GM12801 (cell line): Measurements from ENCODE around the gene FGF9.

Experiments
- CTCF ChIP-seq: IDR thresholded peaks from one replicate; pipeline ENCODE4 v1.5.1; 2011; ENCODE audit warnings: control low read depth; ENCODE audit not compliant: insufficient read length; ENCODE audit errors: extremely low read depth

FGF9 gene

GRCh38 chr13:21745307-21745706 lies 74.4 kb downstream of the FGF9 start:
- TF ChIP-seq CTCF = no peak

- no peak for TF ChIP-seq CTCF
These were observed 76.6 kb downstream of the FGF9 start for GRCh38 chr13:21747456-21747855.

DNA sequence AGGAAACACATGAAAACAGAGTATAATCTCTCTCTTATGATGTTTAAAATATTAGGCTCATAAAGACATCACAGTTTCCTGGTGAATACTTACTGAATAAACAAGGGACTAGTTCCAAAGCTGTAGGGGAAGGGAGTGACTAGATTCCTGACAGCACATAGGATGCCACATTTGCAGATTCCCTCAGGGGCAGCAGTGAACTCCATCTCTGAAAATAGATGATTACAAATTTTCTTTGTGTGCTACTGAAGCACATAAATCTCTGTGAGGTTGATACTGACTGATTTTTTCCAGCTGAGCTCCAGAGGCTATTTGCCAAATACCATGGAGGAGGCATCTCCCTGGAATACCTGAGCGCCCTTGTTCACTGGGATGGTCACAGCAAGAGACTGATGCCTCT lies 77.3 kb downstream of the FGF9 start:
- no peak for TF ChIP-seq CTCF

DNA sequence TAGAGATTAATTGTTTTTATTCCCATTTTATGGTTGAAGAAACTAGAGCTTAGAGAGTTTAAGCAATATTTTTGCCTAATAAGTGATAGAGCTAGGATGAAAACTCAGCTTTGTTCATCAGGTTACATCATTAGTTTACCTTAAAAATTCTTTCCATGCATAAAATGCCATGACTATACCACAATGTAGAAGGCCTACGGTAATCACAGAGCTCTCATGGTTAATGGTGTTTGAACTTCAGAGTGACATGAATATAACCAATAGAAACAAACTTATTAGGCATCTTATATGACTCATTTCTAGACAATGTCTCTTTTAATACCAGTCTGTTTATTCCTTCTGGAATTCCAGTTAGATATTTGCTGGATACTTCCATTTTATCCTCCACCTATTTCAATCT lies 78.5 kb downstream of the FGF9 start:
- no peak for TF ChIP-seq CTCF

GRCh38 chr13:21752501-21752900 lies 81.6 kb downstream of the FGF9 start:
- no peak for TF ChIP-seq CTCF

DNA sequence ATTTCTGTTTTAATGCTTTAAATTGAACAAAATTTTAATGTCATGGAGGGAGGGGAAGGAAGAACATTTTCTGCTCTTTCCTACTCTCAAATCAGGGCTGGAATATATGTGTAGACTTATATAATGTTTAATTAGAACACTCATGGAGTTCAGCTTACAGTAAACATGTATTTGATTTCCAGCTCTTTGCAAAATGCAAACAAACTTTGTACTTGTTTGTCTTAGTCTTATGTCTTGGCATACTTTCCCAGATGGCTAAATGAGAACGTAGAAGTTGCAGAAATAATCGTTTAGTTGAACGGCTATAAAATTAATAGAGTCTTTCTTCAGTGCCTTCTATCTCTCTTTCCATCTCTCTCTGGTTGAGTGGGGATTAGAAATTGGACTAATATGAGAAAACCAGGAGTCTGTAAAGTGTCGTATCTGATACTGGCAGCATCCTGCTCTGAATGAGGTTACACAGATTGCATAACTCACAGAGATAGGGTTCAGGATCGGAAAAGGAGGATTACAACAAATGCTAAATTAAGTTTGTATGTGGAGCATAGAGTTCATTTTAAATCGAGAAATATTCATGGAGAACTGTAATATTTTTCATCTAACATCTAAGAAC lies 82.3 kb downstream of the FGF9 start:
- TF ChIP-seq CTCF = no peak
